OCI-LY7 (cell line): ENCODE results near the gene AGBL1. TPM values are rescaled to one million over a fixed set of nuclear protein-coding genes. Genes with fewer than 3 reads are reported as not detected.

Source experiments
- BruUV-seq: library from RNA; stranded (reverse); fragments of 400-500 nt; replicated peaks from 2 replicates; lab custom pipeline; 2021; lab: Mats Ljungman, UMichigan
- CTCF ChIA-PET: fragments of 300-600 bp; sonication (Branson Sonifier 250); formaldehyde crosslinking; loops from one replicate; lab custom pipeline; 2022; ENCODE audit warnings: antibody characterized with exemption; ENCODE audit not compliant: unreplicated experiment; lab: Charles Lee
- POLR2A ChIA-PET: fragments of 300-600 bp; sonication (Branson Sonifier 250); formaldehyde crosslinking; loops from one replicate; lab custom pipeline; 2022; ENCODE audit warnings: antibody characterized with exemption; lab: Charles Lee
- DNase-seq: peaks from one replicate; pipeline ENCODE4 v3.0.0-alpha.2; 2015; ENCODE audit warnings: low spot score
- H2AFZ ChIP-seq: fragments of 200-600 bp; sonication (generic), shearing (Covaris generic); 2 replicates; pipeline ENCODE4 v1.6.1; 2014; ENCODE audit warnings: mild to moderate bottlenecking, antibody characterized with exemption, low read length, moderate library complexity
- H3K27ac ChIP-seq: fragments of 200-600 bp; sonication (generic); 2 replicates; pipeline ENCODE4 v1.5.1; 2014; ENCODE audit warnings: mixed run types, low read depth, mild to moderate bottlenecking, moderate library complexity, low read length, inconsistent platforms; ENCODE audit not compliant: poor library complexity, severe bottlenecking
- H3K36me3 ChIP-seq: fragments of 200-600 bp; sonication (generic); 2 replicates; pipeline ENCODE4 v1.6.1; 2014; ENCODE audit warnings: mild to moderate bottlenecking, antibody characterized with exemption, low read length, moderate library complexity, mixed read lengths; ENCODE audit not compliant: insufficient read depth
- H3K4me1 ChIP-seq: fragments of 200-600 bp; sonication (generic); 2 replicates; pipeline ENCODE4 v1.5.1; 2014; ENCODE audit warnings: mild to moderate bottlenecking, low read length; ENCODE audit not compliant: insufficient read depth, poor library complexity, severe bottlenecking
- H3K4me2 ChIP-seq: fragments of 200-600 bp; sonication (generic); 2 replicates; pipeline ENCODE4 v1.6.1; 2014; ENCODE audit warnings: mild to moderate bottlenecking, low read length
- H3K4me3 ChIP-seq: fragments of 200-600 bp; sonication (generic); 2 replicates; pipeline ENCODE4 v1.5.1; 2014; ENCODE audit warnings: mild to moderate bottlenecking, low read depth, low read length; ENCODE audit not compliant: poor library complexity, severe bottlenecking
- H3K79me2 ChIP-seq: fragments of 200-600 bp; sonication (generic); 2 replicates; pipeline ENCODE4 v1.6.1; 2016; ENCODE audit warnings: low read depth, mild to moderate bottlenecking, low read length, moderate library complexity, mixed read lengths; ENCODE audit not compliant: insufficient read depth
- H3K9me2 ChIP-seq: fragments of 200-600 bp; sonication (generic); 2 replicates; pipeline ENCODE4 v1.6.1; 2016; ENCODE audit warnings: mild to moderate bottlenecking, low read length, mixed read lengths; ENCODE audit not compliant: insufficient read depth
- H3K9me3 ChIP-seq: fragments of 200-600 bp; sonication (generic); 2 replicates; pipeline ENCODE4 v1.6.1; 2014; ENCODE audit warnings: mild to moderate bottlenecking, mixed run types, low read length, mixed read lengths
- H4K20me1 ChIP-seq: fragments of 200-600 bp; sonication (generic); 2 replicates; pipeline ENCODE4 v1.6.1; 2014; ENCODE audit warnings: mild to moderate bottlenecking, antibody characterized with exemption, low read length, moderate library complexity, mixed read lengths; ENCODE audit not compliant: insufficient read depth
- EZH2phosphoT487 ChIP-seq: fragments of 200-600 bp; sonication (generic); IDR thresholded peaks from 2 replicates; pipeline ENCODE4 v1.6.1; 2018; ENCODE audit warnings: low read depth, borderline replicate concordance, mild to moderate bottlenecking, mixed run types, antibody characterized with exemption, low read length, moderate library complexity, mixed read lengths
- intact Hi-C: fragments of 100-400 bp; cut with micrococcal nuclease; formaldehyde crosslinking; loops from one replicate; pipeline ENCODE4 v1.10.0; 2022; ENCODE audit not compliant: unreplicated experiment
- total RNA-seq, 2 experiments: library from RNA; depleted of rRNA in 1 of 2; stranded (reverse); fragments of >200 nt in 1 of 2; shearing (Covaris generic) in 1 of 2; gene quantifications; 2 replicates each; pipeline ENCODE4 v1.2.3, GENCODE V29; 2014 to 2022
- TF ChIP-seq, protein P1 (sequence below): fragments of 200-600 bp; sonication (generic); conservative IDR thresholded peaks from 2 replicates; pipeline ENCODE4 v1.5.1; 2014; ENCODE audit warnings: mild to moderate bottlenecking, antibody characterized with exemption, low read length, moderate library complexity, mixed read lengths

AGBL1 gene
- total RNA-seq, 2 experiments from 2014 or later: not detected

DNA sequence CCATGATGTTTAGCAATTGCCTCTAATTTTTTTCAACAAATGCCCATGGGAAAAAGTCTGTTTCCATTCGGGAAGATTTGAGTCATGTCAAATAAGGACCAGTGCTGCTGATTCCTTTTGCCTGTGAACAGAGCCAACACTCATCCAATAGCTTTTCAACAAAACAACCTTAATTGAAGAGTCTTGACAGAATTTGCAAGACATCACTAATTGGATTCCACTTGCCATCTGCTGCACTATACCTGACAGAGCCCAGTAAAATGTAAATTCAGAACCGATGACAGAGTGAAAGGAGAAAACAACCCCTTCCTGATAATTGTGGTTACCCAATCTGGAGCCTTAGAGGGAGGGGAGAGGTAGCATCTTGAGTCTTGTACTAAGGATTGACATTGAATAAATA lies 426.7 kb downstream of the AGBL1 start:
- Histone ChIP-seq H3K9me3 (no peaks in the 10 kb centered on the region), H3K4me1 (no peaks in the 10 kb centered on the region), H3K4me2 (no peak overlapping the region), H3K79me2 (no peaks in the 10 kb centered on the region), H3K9me2 (no peaks in the 10 kb centered on the region), H3K36me3 (no peaks in the 10 kb centered on the region), H3K4me3 (no peak overlapping the region), H2AFZ (no peak overlapping the region), H4K20me1 (no peaks in the 10 kb centered on the region), H3K27ac (no peak overlapping the region)
- TF ChIP-seq, protein P1, sequence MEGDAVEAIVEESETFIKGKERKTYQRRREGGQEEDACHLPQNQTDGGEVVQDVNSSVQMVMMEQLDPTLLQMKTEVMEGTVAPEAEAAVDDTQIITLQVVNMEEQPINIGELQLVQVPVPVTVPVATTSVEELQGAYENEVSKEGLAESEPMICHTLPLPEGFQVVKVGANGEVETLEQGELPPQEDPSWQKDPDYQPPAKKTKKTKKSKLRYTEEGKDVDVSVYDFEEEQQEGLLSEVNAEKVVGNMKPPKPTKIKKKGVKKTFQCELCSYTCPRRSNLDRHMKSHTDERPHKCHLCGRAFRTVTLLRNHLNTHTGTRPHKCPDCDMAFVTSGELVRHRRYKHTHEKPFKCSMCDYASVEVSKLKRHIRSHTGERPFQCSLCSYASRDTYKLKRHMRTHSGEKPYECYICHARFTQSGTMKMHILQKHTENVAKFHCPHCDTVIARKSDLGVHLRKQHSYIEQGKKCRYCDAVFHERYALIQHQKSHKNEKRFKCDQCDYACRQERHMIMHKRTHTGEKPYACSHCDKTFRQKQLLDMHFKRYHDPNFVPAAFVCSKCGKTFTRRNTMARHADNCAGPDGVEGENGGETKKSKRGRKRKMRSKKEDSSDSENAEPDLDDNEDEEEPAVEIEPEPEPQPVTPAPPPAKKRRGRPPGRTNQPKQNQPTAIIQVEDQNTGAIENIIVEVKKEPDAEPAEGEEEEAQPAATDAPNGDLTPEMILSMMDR: no peak
- no peak for TF ChIP-seq EZH2phosphoT487
- no peak for DNase-seq
- intact Hi-C loops: no loop called here
- no TSS peak for BruUV-seq
- POLR2A ChIA-PET: no interaction called here
- CTCF ChIA-PET: no interaction called here

DNA sequence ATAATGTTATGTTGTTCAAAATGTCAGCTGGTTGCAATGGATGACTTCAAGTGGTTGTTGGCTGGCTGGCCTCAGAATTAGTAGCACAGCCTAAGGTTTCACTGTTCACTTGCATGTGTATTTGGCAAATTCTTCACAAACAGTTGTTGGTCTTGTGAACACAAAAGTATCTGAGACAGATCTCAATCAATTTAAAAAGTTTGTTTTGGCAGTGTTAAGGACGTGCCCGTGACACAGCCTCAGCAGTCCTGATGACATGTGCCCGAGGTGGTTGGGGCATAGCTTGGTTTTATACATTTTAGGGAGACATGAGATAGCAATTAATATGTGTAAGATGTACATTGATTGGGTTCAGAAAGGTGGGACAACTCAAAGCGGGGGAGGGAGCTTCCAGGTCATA lies 436.0 kb downstream of the AGBL1 start:
- CTCF ChIA-PET: no interaction called here
- POLR2A ChIA-PET: no interaction called here
- intact Hi-C loops: no loop called here

GRCh38 chr15:86522721-86523120 lies 443.1 kb downstream of the AGBL1 start:
- Histone ChIP-seq H3K36me3 (no peaks in the 10 kb centered on the region), H4K20me1 (no peaks in the 10 kb centered on the region), H3K9me3 (no peaks in the 10 kb centered on the region), H3K27ac (no peak overlapping the region), H3K79me2 (no peaks in the 10 kb centered on the region), H2AFZ (no peak overlapping the region), H3K4me2 (no peak overlapping the region), H3K9me2 (no peaks in the 10 kb centered on the region), H3K4me1 (no peaks in the 10 kb centered on the region), H3K4me3 (no peak overlapping the region)
- ChIA-PET CTCF (no interaction called here), POLR2A (no interaction called here)
- no TSS peak for BruUV-seq
- intact Hi-C loops: no loop called here
- DNase-seq: no peak
- TF ChIP-seq, protein P1: no peak
- no peak for TF ChIP-seq EZH2phosphoT487

More for the DNA sequence above, 436.0 kb downstream of the AGBL1 start:
- no peak overlapping the region for H3K4me2 ChIP-seq
- no peak overlapping the region for H3K27ac ChIP-seq
- TF ChIP-seq, protein P1: no peak
- TF ChIP-seq EZH2phosphoT487: no peak
- H3K36me3 ChIP-seq: no peaks in the 10 kb centered on the region
- no peaks in the 10 kb centered on the region for H3K79me2 ChIP-seq
- DNase-seq: no peak
- no peaks in the 10 kb centered on the region for H3K4me1 ChIP-seq
- BruUV-seq: no TSS peak
- H4K20me1 ChIP-seq: no peaks in the 10 kb centered on the region
- H3K9me2 ChIP-seq: no peaks in the 10 kb centered on the region
- H2AFZ ChIP-seq: no peak overlapping the region
- H3K4me3 ChIP-seq: no peak overlapping the region
- H3K9me3 ChIP-seq: no peaks in the 10 kb centered on the region
